ENCODE data around the gene TRNP1. TPM values are rescaled to one million over a fixed set of nuclear protein-coding genes. Genes with fewer than 3 reads are reported as not detected.

The TRNP1 gene
- total and polyA plus RNA-seq, 3 experiments from 2014 or later = 0.73 to 1.2 TPM; not detected in 1

DNA sequence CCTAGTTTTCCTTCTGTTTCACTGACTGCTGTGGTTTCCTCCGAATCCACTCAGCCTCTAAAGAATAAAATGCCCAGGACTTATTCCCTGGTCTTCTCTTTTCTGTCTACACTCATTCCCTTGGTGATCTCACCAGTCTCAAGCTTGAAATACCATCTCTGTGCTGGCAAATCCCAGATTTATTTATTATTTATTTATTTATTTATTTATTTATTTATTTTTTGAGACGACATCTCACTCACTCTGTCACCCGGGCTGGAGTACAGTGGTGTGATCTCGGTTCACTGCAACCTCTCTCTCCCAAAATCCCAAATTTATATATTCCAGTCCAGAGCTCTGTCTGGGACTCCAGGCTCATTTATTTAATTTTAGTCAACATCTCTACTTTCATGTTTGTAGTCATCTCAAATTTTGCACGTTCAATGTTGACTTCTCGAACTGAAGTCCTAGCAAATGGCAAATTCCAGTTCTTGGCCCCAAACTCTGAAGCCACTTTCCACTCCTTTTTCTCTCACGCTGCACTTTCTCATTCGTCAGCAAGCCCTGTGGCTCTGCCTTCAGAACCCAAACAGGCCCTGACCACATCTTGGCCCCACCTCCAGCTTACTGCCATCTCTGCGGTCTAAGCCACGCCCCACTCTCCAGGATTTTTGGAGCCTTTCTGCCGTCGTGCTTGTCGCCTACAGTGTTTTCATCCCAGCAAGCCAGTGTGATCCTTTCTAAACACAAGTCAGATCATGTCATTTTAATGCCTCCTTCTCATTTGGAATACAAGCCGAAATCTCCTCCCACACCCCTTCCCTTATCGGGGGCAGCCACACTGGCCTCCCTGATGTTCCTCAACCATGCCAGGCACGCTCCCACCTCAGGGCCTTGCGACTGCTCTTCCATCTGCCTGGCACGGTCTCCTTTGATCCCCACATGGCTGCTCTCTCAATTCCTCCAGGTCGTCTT, 33.4 kb downstream of the TRNP1 start:
- DNase-seq = no peak
- Mint-ChIP-seq H3K9me3 (no peaks in the 10 kb centered on the region), H3K4me3 (no peak overlapping the region), H3K27ac (no peak overlapping the region), H3K4me1 (no peaks in the 10 kb centered on the region), H3K27me3 (peaks cover 15 to 19% of the 10 kb centered on the region in 2 donors), H3K36me3 (no peaks in the 10 kb centered on the region)
- no peaks in the 10 kb centered on the region for H3K27me3 ChIP-seq (ENCODE audit: insufficient read depth, low read length, poor library complexity, severe bottlenecking)
- POLR2A ChIA-PET = no interaction called here
- H3K36me3 ChIP-seq (ENCODE audit: insufficient read depth, low read length) = no peaks in the 10 kb centered on the region
- H3K9me3 ChIP-seq (ENCODE audit: low read length) = no peaks in the 10 kb centered on the region
- no peak overlapping the region for H3K4me3 ChIP-seq (ENCODE audit: low read length)
- H3K27ac ChIP-seq (ENCODE audit: low read depth, low read length) = peak overlapping the region; percentile 61
- H3K4me1 ChIP-seq (ENCODE audit: insufficient read depth, low read length) = no peaks in the 10 kb centered on the region
- CTCF ChIA-PET = interaction anchor here (1.8 to 2.0 kb wide), 2 partner anchors 17 to 19 kb away, joined by 5 read pairs; no protein-coding TSS in a partner anchor

DNA sequence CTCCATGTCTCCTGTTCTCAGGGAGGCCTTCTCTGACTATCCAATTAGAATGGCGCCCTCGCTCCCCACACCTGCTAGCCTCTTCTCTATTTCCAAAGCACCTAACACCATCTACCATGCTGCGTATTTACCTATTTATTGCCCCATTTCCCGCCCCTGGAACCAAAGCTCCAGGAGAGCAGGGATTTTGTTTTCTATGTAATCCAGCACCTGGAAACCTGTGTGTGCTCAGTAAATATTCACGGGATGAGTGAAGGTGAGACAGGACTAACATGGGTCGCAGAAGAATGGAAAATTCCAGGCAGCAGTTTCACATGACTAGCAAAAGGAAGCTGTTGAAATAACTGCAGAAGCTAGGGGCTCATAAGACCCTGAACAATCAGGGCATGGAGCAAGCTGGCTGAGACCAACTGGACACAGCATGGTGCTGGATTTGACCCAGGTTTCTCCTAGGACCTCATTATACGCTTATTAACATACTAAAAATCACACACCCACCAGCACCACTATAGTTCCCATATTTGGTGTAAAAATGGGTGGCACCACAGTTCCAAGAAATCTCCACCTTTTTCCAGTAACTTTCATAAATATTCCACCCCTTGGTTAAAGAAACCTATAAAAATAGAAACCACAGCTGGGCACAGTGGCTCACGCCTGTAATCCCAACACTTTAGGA, 34.2 kb downstream of the TRNP1 start:
- Histone ChIP-seq H3K36me3 (ENCODE audit: insufficient read depth, low read length) (no peaks in the 10 kb centered on the region), H3K9me3 (ENCODE audit: low read length) (no peaks in the 10 kb centered on the region), H3K27ac (ENCODE audit: low read depth, low read length) (peak overlapping the region; percentile 61), H3K4me1 (ENCODE audit: insufficient read depth, low read length) (no peaks in the 10 kb centered on the region), H3K4me3 (ENCODE audit: low read length) (no peak overlapping the region), H3K27me3 (ENCODE audit: insufficient read depth, low read length, poor library complexity, severe bottlenecking) (no peaks in the 10 kb centered on the region)
- H3K9me3 Mint-ChIP-seq = no peaks in the 10 kb centered on the region
- H3K36me3 Mint-ChIP-seq = no peaks in the 10 kb centered on the region
- no peaks in the 10 kb centered on the region for H3K4me1 Mint-ChIP-seq
- ChIA-PET CTCF (interaction anchor here (1.8 to 2.0 kb wide), 3 partner anchors 9 to 18 kb away, joined by 4 to 5 read pairs (median 5); no protein-coding TSS in a partner anchor), POLR2A (interaction anchor here (0.6 kb wide), 1 partner anchor 104 kb away, joined by 5 read pairs; no protein-coding TSS in a partner anchor)
- no peak overlapping the region for H3K27ac Mint-ChIP-seq
- no peak for DNase-seq
- no peak overlapping the region for H3K4me3 Mint-ChIP-seq
- H3K27me3 Mint-ChIP-seq = peaks cover 20 to 21% of the 10 kb centered on the region in 2 donors

DNA sequence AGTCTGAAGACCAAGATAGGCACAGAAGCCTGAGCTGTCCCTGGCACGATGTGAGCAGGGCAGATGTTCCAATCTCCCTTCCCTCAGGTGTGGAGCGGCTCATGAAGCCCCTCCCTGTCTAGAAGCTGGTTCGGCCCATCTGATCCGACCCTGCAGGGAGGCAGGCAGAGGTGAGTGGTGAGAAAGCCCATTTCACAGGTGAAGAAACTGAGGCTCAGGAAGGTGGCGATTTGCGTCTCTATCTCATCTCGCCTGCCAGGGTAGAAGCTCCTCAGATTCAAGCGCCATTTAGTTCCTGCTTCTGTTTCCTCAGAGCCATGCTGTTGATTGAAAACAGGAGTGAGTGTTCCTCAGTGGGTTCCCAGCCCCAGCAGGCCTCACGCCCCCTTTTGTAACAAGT, 36.0 kb downstream of the TRNP1 start:
- no peak overlapping the region for H3K4me3 Mint-ChIP-seq
- H3K4me1 Mint-ChIP-seq = no peaks in the 10 kb centered on the region
- H3K9me3 Mint-ChIP-seq = no peaks in the 10 kb centered on the region
- H3K27ac Mint-ChIP-seq = no peak overlapping the region
- no peak for DNase-seq
- ChIA-PET POLR2A (no interaction called here), CTCF (interaction anchor here (0.6 to 1.9 kb wide), 2 partner anchors 10 to 14 kb away, joined by 3 to 4 read pairs; no protein-coding TSS in a partner anchor)
- no peaks in the 10 kb centered on the region for H3K36me3 ChIP-seq (ENCODE audit: insufficient read depth, low read length)
- no peaks in the 10 kb centered on the region for H3K36me3 Mint-ChIP-seq
- no peaks in the 10 kb centered on the region for H3K4me1 ChIP-seq (ENCODE audit: insufficient read depth, low read length)
- no peaks in the 10 kb centered on the region for H3K9me3 ChIP-seq (ENCODE audit: low read length)
- H3K27ac ChIP-seq (ENCODE audit: low read depth, low read length) = no peak overlapping the region
- H3K27me3 Mint-ChIP-seq = peaks cover 16 to 17% of the 10 kb centered on the region in 2 donors
- no peaks in the 10 kb centered on the region for H3K27me3 ChIP-seq (ENCODE audit: insufficient read depth, low read length, poor library complexity, severe bottlenecking)
- H3K4me3 ChIP-seq (ENCODE audit: low read length) = no peak overlapping the region

DNA sequence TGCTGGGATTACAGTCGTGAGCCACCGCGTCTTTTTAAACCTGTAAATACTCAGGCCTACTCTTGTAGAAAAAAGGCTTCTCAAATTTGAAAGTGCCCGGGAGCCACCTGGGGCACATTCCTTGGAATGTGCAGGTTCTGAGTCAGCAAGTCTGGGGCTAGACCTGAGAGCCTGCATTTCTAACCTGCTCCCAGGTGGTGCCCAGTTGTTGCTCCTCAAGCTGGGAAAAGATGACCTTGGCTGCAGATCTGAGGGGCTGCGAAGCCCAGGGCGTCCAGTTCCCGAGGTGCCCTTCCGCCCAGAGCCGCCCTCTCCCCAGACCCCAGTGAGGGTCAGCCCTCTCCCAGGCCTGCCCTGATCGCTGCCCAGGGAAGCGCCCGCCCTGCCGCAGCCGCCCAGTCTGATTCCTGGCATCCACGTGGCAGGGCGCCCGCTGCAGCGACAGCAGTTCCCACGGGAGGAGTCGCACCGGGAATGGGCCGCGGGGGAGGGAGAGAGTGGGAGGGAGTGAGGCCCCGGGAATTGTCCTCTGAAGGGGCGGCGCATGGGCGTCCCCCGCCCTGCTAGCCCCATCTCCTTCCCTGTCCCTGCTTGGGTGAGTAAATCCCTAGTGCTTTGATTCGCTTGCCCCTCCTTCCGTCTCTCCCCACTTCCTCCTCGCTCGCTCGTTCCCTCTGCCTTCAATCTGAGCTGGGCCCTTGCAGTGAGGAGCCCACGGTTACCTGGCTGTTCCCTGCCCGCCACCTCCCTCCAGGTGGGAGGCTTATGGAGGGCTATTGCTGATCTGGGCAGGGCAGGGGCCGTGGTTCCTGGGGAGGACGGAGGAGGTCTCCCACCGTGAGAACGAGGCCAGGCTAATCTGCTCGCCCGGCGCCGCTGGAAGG, 38.0 kb downstream of the TRNP1 start:
- Histone ChIP-seq H3K4me3 (ENCODE audit: low read length) (no peak overlapping the region), H3K27ac (ENCODE audit: low read depth, low read length) (no peak overlapping the region), H3K4me1 (ENCODE audit: insufficient read depth, low read length) (no peaks in the 10 kb centered on the region), H3K36me3 (ENCODE audit: insufficient read depth, low read length) (no peaks in the 10 kb centered on the region), H3K9me3 (ENCODE audit: low read length) (no peaks in the 10 kb centered on the region), H3K27me3 (ENCODE audit: insufficient read depth, low read length, poor library complexity, severe bottlenecking) (no peaks in the 10 kb centered on the region)
- Mint-ChIP-seq H3K4me1 (no peaks in the 10 kb centered on the region), H3K4me3 (peak overlapping the region in 1 of 7 donors; percentile 54), H3K27me3 (peaks cover 19% of the 10 kb centered on the region in 2 donors), H3K36me3 (no peaks in the 10 kb centered on the region), H3K27ac (no peak overlapping the region), H3K9me3 (no peaks in the 10 kb centered on the region)
- ChIA-PET CTCF (interaction anchor here (1.1 kb wide), 1 partner anchor 14 kb away, joined by 3 read pairs; no protein-coding TSS in a partner anchor), POLR2A (interaction anchor here (0.6 kb wide), 1 partner anchor 65 kb away, joined by 5 read pairs; no protein-coding TSS in a partner anchor)
- no peak for DNase-seq

DNA sequence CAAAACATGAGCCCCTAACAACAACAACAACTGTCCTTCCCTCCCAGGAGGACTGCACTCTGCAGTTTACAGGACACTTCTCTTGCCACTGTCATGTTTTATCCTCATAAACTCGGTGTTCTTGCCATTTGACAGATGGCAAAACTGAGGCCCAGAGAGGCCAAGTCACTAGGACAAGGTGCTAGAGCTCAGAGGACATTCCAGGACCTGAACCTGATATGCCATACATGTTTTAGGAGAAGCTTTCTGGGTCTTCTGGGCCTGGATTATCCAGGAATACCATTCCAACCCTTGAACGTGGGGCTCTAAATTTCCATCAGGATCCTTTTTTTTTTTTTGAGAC, 38.6 kb downstream of the TRNP1 start:
- Histone ChIP-seq H3K27ac (ENCODE audit: low read depth, low read length) (no peak overlapping the region), H3K4me1 (ENCODE audit: insufficient read depth, low read length) (no peaks in the 10 kb centered on the region), H3K36me3 (ENCODE audit: insufficient read depth, low read length) (no peaks in the 10 kb centered on the region), H3K9me3 (ENCODE audit: low read length) (no peaks in the 10 kb centered on the region), H3K27me3 (ENCODE audit: insufficient read depth, low read length, poor library complexity, severe bottlenecking) (no peaks in the 10 kb centered on the region), H3K4me3 (ENCODE audit: low read length) (no peak overlapping the region)
- CTCF ChIA-PET = interaction anchor here (1.1 kb wide), 1 partner anchor 14 kb away, joined by 3 read pairs; no protein-coding TSS in a partner anchor
- Mint-ChIP-seq H3K27ac (no peak overlapping the region), H3K9me3 (no peaks in the 10 kb centered on the region), H3K4me1 (no peaks in the 10 kb centered on the region), H3K36me3 (no peaks in the 10 kb centered on the region), H3K27me3 (peaks cover 17 to 18% of the 10 kb centered on the region in 2 donors), H3K4me3 (no peak overlapping the region)
- DNase-seq = no peak
- POLR2A ChIA-PET = interaction anchor here (0.6 kb wide), 1 partner anchor 65 kb away, joined by 5 read pairs; no protein-coding TSS in a partner anchor

DNA sequence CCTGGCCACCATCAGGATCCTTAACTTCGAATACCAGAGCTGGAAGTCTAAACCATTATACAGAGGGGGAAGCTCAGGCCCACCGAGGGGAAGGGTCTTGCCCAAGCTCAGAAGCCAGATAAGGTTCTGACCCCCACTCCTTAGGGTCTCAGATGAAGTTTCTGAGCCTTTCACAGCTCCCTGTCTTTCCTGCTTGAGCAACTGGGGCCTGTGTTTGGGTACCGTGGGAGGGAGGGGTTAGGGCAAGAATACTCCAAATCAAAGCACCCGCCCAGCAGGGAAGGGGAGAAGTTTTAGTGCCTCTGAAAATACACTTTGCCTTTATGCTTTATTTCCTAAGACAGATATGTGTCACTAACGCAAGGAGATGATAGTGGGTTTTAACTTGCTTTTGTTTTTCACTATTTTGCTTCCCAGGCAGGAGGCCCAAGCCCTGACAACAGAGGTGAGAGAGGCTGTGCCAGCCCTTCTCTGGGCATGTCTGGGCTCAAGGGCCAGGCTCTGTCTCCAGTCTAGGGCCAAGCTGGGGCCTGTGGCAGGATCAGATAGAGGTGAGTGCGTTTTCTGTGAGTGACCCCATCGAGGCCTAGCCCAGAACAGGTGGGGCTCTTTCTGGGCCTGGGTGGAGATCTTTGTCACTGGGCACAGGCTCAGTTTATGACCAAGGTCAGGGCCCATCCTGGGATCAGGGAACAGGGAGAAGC, 39.7 kb downstream of the TRNP1 start:
- peaks cover 16 to 18% of the 10 kb centered on the region in 2 donors for H3K27me3 Mint-ChIP-seq
- H3K4me3 Mint-ChIP-seq = no peak overlapping the region
- no peak overlapping the region for H3K4me3 ChIP-seq (ENCODE audit: low read length)
- DNase-seq = no peak
- no peaks in the 10 kb centered on the region for H3K9me3 Mint-ChIP-seq
- H3K4me1 Mint-ChIP-seq = no peaks in the 10 kb centered on the region
- CTCF ChIA-PET = interaction anchor here (0.9 to 1.5 kb wide), 3 partner anchors 11 to 251 kb away, joined by 3 to 5 read pairs (median 4); no protein-coding TSS in a partner anchor
- H3K4me1 ChIP-seq (ENCODE audit: insufficient read depth, low read length) = no peaks in the 10 kb centered on the region
- no peaks in the 10 kb centered on the region for H3K27me3 ChIP-seq (ENCODE audit: insufficient read depth, low read length, poor library complexity, severe bottlenecking)
- H3K9me3 ChIP-seq (ENCODE audit: low read length) = no peaks in the 10 kb centered on the region
- peak overlapping the region in 1 of 8 donors; percentile 32 for H3K27ac Mint-ChIP-seq
- no peak overlapping the region for H3K27ac ChIP-seq (ENCODE audit: low read depth, low read length)
- H3K36me3 ChIP-seq (ENCODE audit: insufficient read depth, low read length) = no peaks in the 10 kb centered on the region
- POLR2A ChIA-PET = no interaction called here
- no peaks in the 10 kb centered on the region for H3K36me3 Mint-ChIP-seq

DNA sequence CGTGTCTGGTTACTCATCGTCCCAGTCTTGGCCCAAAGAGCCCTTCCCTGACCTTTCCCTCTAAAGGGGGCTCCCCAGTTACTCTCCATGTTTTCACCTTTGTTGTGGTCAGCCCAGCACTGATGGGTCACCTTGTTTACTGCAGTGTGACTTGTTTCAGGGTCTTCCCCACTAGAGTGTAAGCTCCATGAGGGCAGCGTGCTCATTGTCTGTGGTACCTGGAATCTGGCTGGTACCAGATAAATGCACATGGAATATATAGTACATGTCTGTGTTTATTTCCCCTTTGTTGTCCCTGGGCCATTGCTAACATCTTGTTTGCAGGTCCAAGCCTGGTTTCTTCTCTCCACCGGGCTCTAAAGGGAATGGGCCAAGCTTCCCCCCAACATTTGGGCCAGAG, 41.9 kb downstream of the TRNP1 start:
- Mint-ChIP-seq H3K4me3 (no peak overlapping the region), H3K36me3 (no peaks in the 10 kb centered on the region), H3K27me3 (peaks cover 13 to 22% of the 10 kb centered on the region in 2 donors), H3K9me3 (no peaks in the 10 kb centered on the region), H3K27ac (no peak overlapping the region), H3K4me1 (no peaks in the 10 kb centered on the region)
- Histone ChIP-seq H3K36me3 (ENCODE audit: insufficient read depth, low read length) (no peaks in the 10 kb centered on the region), H3K27ac (ENCODE audit: low read depth, low read length) (no peak overlapping the region), H3K4me3 (ENCODE audit: low read length) (no peak overlapping the region), H3K9me3 (ENCODE audit: low read length) (no peaks in the 10 kb centered on the region), H3K4me1 (ENCODE audit: insufficient read depth, low read length) (no peaks in the 10 kb centered on the region), H3K27me3 (ENCODE audit: insufficient read depth, low read length, poor library complexity, severe bottlenecking) (no peaks in the 10 kb centered on the region)
- POLR2A ChIA-PET = interaction anchor here (0.6 kb wide), 1 partner anchor 30 kb away, joined by 4 read pairs; no protein-coding TSS in a partner anchor
- DNase-seq = no peak
- CTCF ChIA-PET = interaction anchor here (0.9 to 1.5 kb wide), 2 partner anchors 9 to 62 kb away, joined by 3 to 5 read pairs; no protein-coding TSS in a partner anchor

Data from CD8-positive, alpha-beta memory T cell (primary cell).